IMR-90 (cell line): ENCODE measurements around the gene DVL2. TPM values are rescaled to one million over a fixed set of nuclear protein-coding genes. Genes with fewer than 3 reads are reported as not detected.

Experiments
- ATAC-seq: fragments of 200-7000 bp; cut with Tn5 transposase; 2 replicates; pipeline ENCODE4 v1.9.1; 2020; ENCODE audit warnings: low read depth, mild to moderate bottlenecking, moderate library complexity
- BruUV-seq: library from RNA; stranded (reverse); fragments of 400-500 nt; replicated peaks from 2 replicates; lab custom pipeline; 2021; lab: Mats Ljungman, UMichigan
- CTCF ChIA-PET: fragments of 300-600 bp; formaldehyde crosslinking; extraction: SDS; loops from one replicate; lab custom pipeline; 2021; ENCODE audit warnings: antibody characterized with exemption; lab: Yijun Ruan, JAX
- POLR2A ChIA-PET: fragments of 300-600 bp; sonication (Branson Sonifier 250); formaldehyde crosslinking; loops from one replicate; lab custom pipeline; 2022; ENCODE audit warnings: antibody characterized with exemption; ENCODE audit not compliant: unreplicated experiment; lab: Charles Lee
- DNase-seq: peaks from one replicate; pipeline ENCODE4 v3.0.0; 2013
- H2AFZ ChIP-seq: replicated peaks from 2 replicates; pipeline ENCODE3; 2013; ENCODE audit warnings: low read length, mild to moderate bottlenecking; ENCODE audit not compliant: poor library complexity
- H2AK5ac ChIP-seq: 2 replicates; pipeline ENCODE4 v1.6.1; 2013; ENCODE audit warnings: low read depth, low read length, inconsistent platforms
- H2AK9ac ChIP-seq: replicated peaks from 2 replicates; pipeline ENCODE3; 2013; ENCODE audit warnings: mild to moderate bottlenecking, low read depth, low read length, moderate library complexity; ENCODE audit not compliant: poor library complexity
- H2BK120ac ChIP-seq: 2 replicates; pipeline ENCODE4 v1.6.1; 2013; ENCODE audit warnings: low read depth, low read length, inconsistent platforms
- H2BK15ac ChIP-seq: 3 replicates; pipeline ENCODE4 v1.6.1; 2013; ENCODE audit warnings: low read depth, low read length, inconsistent platforms
- H2BK20ac ChIP-seq: 2 replicates; pipeline ENCODE4 v1.6.1; 2013; ENCODE audit warnings: low read depth, mild to moderate bottlenecking, inconsistent platforms, low read length, moderate library complexity
- H2BK5ac ChIP-seq: 2 replicates; pipeline ENCODE4 v1.6.1; 2013; ENCODE audit warnings: mild to moderate bottlenecking, low read depth, low read length, inconsistent platforms; ENCODE audit not compliant: poor library complexity, severe bottlenecking
- H3K14ac ChIP-seq: replicated peaks from 2 replicates; pipeline ENCODE4 v1.6.1; 2013; ENCODE audit warnings: low read depth, low read length, inconsistent platforms
- H3K18ac ChIP-seq: 2 replicates; pipeline ENCODE4 v1.6.1; 2013; ENCODE audit warnings: low read depth, low read length, control low read depth
- H3K23ac ChIP-seq: 2 replicates; pipeline ENCODE4 v1.6.1; 2013; ENCODE audit warnings: low read depth, low read length, inconsistent platforms
- H3K27ac ChIP-seq: 2 replicates; pipeline ENCODE4 v1.5.1; 2013; ENCODE audit warnings: mild to moderate bottlenecking, control low read depth, low read length; ENCODE audit not compliant: insufficient read depth
- H3K27me3 ChIP-seq: 2 replicates; pipeline ENCODE4 v1.6.1; 2013; ENCODE audit warnings: low read length; ENCODE audit not compliant: control insufficient read depth, insufficient read depth
- H3K36me3 ChIP-seq: 2 replicates; pipeline ENCODE4 v1.6.1; 2013; ENCODE audit warnings: low read length, mixed read lengths; ENCODE audit not compliant: control insufficient read depth, insufficient read depth
- H3K4ac ChIP-seq: 2 replicates; pipeline ENCODE4 v1.6.1; 2013; ENCODE audit warnings: low read depth, low read length, inconsistent platforms
- H3K4me1 ChIP-seq: 2 replicates; pipeline ENCODE4 v1.6.1; 2013; ENCODE audit warnings: low read length, mixed read lengths; ENCODE audit not compliant: control insufficient read depth, insufficient read depth
- H3K4me2 ChIP-seq: 2 replicates; pipeline ENCODE4 v1.6.1; 2013; ENCODE audit warnings: low read depth, mild to moderate bottlenecking, control low read depth, low read length, moderate library complexity
- H3K4me3 ChIP-seq: 2 replicates; pipeline ENCODE4 v1.5.1; 2013; ENCODE audit warnings: low read depth, mild to moderate bottlenecking, control low read depth, low read length, moderate library complexity; ENCODE audit not compliant: insufficient read depth
- H3K56ac ChIP-seq: 2 replicates; pipeline ENCODE4 v1.6.1; 2013; ENCODE audit warnings: low read length, inconsistent platforms; ENCODE audit not compliant: insufficient read depth; ENCODE audit errors: extremely low read depth
- H3K79me1 ChIP-seq, 2 experiments: 2 replicates each; pipeline ENCODE4 v1.6.1; 2013; ENCODE audit warnings: low read length in 2 of 2, inconsistent platforms in 1 of 2, low read depth in 1 of 2
- H3K9ac ChIP-seq: 2 replicates; pipeline ENCODE4 v1.6.1; 2013; ENCODE audit warnings: low read depth, low read length, control low read depth
- H3K9me1 ChIP-seq: 2 replicates; pipeline ENCODE4 v1.6.1; 2013; ENCODE audit warnings: low read length, inconsistent platforms; ENCODE audit not compliant: insufficient read depth
- H3K9me3 ChIP-seq: 2 replicates; pipeline ENCODE4 v1.6.1; 2013; ENCODE audit warnings: low read length; ENCODE audit not compliant: control insufficient read depth, insufficient read depth
- H4K20me1 ChIP-seq: 2 replicates; pipeline ENCODE4 v1.6.1; 2013; ENCODE audit warnings: low read length, inconsistent platforms; ENCODE audit not compliant: insufficient read depth
- H4K5ac ChIP-seq: 2 replicates; pipeline ENCODE4 v1.6.1; 2013; ENCODE audit warnings: mild to moderate bottlenecking, low read depth, low read length, control low read depth
- H4K8ac ChIP-seq, 2 experiments: 2 replicates each; pipeline ENCODE4 v1.6.1; 2013; ENCODE audit warnings: low read depth in 2 of 2, low read length in 2 of 2, control low read depth in 1 of 2, inconsistent platforms in 1 of 2
- H4K91ac ChIP-seq: 2 replicates; pipeline ENCODE4 v1.6.1; 2013; ENCODE audit warnings: low read depth, low read length, inconsistent platforms; ENCODE audit not compliant: insufficient read depth
- CTCF ChIP-seq: conservative IDR thresholded peaks from 2 replicates; pipeline ENCODE4 v1.5.1; 2012; ENCODE audit warnings: mild to moderate bottlenecking, low read depth, low read length, improper control_type of control experiment
- FOS ChIP-seq: fragments of 150-350 bp; IDR thresholded peaks from 2 replicates; pipeline ENCODE4 v1.6.1; 2016; ENCODE audit warnings: low read depth, low read length
- RCOR1 ChIP-seq: IDR thresholded peaks from 2 replicates; pipeline ENCODE4 v1.6.1; 2012; ENCODE audit warnings: mild to moderate bottlenecking, low read length, improper control_type of control experiment; ENCODE audit not compliant: insufficient replicate concordance
- WGBS, 2 experiments: methylation state at CpG; one replicate each; pipeline versions ENCODE4 v1.1.5 to v1.1.7; 2013; ENCODE audit warnings: missing lambda C conversion rate in 2 of 2; ENCODE audit not compliant: insufficient read length in 1 of 2; ENCODE audit errors: extremely low coverage in 2 of 2; 5-methylcytosine and 5-hydroxymethylcytosine counted together
- dilution Hi-C: fragments of 300-500 bp; cut with HindIII; formaldehyde crosslinking; loops from one replicate; pipeline ENCODE4 v1.14.3; 2018; ENCODE audit warnings: low sequenced_read_pairs; ENCODE audit not compliant: unreplicated experiment
- in situ Hi-C: fragments of 300-500 bp; cut with MboI; formaldehyde crosslinking; loops from 3 replicates; pipeline ENCODE4 v1.14.3; 2019; ENCODE audit warnings: low sequenced_read_pairs, inconsistent platforms, mixed read lengths
- intact Hi-C: fragments of 100-400 bp; cut with micrococcal nuclease; formaldehyde crosslinking; loops from 2 replicates; pipeline ENCODE4 v1.10.0; 2022
- polyA plus RNA-seq, 3 experiments: library from polyadenylated mRNA; depleted of rRNA; stranded (reverse); fragments of >200 nt; gene quantifications; 2 replicates each; pipeline ENCODE4 v1.2.3, GENCODE V29; 2012; ENCODE audit warnings: low replicate concordance in 1 of 3
- total RNA-seq: library from RNA; depleted of rRNA; stranded (reverse); fragments of >200 nt; gene quantifications from 2 replicates; pipeline ENCODE4 v1.2.3, GENCODE V29; 2012

DVL2 gene
- total and polyA plus RNA-seq, 2 of the 4 experiments (the other 2 are of a cell fraction): 11.8 to 21.3 TPM

GRCh38 chr17:7186241-7186640 lies 48.1 kb downstream of the DVL2 start:
- Histone ChIP-seq H3K36me3 (peaks cover 18% of the 10 kb centered on the region), H2AFZ (no peak overlapping the region), H3K4me3 (no peak overlapping the region), H2BK15ac (no peak overlapping the region), H2AK5ac (no peak overlapping the region), H3K4me2 (no peak overlapping the region), H3K9me3 (no peaks in the 10 kb centered on the region), H4K91ac (no peak overlapping the region), H3K9me1 (no peaks in the 10 kb centered on the region; the same call in 1 of the 2 replicates), H3K4ac (no peak overlapping the region), H2BK20ac (no peak overlapping the region), H2BK5ac (no peak overlapping the region), H2BK120ac (no peak overlapping the region), H4K20me1 (peaks cover 3% of the 10 kb centered on the region; the same call in 1 of the 2 replicates), H3K23ac (no peak overlapping the region), H3K56ac (no peak overlapping the region), H2AK9ac (no peak overlapping the region), H3K18ac (no peak overlapping the region), H4K5ac (no peak overlapping the region), H3K79me1 (no peaks in the 10 kb centered on the region; a peak in 2 of 4 replicates), H3K27ac (no peak overlapping the region), H3K9ac (no peak overlapping the region), H3K27me3 (no peaks in the 10 kb centered on the region), H3K4me1 (no peaks in the 10 kb centered on the region), H3K14ac (no peak overlapping the region), H4K8ac (no peak overlapping the region)
- CTCF ChIA-PET: interaction anchor here (1.4 kb wide), 1 partner anchor 141 kb away, joined by 3 read pairs; no protein-coding TSS in a partner anchor
- in situ Hi-C loops (no loop called here), intact Hi-C loops (no loop called here), dilution Hi-C loops (no loop called here)
- BruUV-seq: no TSS peak
- DNase-seq (no peak), ATAC-seq (peak; percentile 50; the same call in 1 of the 2 replicates)
- WGBS, 2 experiments: 65% methylated on average over 4 of the region's 7 CpGs; no CpG with 5 or more reads in 1 of the 2 experiments
- POLR2A ChIA-PET: no interaction called here
- TF ChIP-seq FOS: no peak
- peak; percentile 22; the same call in 1 of the 2 replicates for TF ChIP-seq CTCF
- no peak for TF ChIP-seq RCOR1
